DOHH2 (cell line): ENCODE measurements around the gene DEAF1.

ENCODE experiments used
- H3F3A ChIP-seq: fragments of 200-600 bp; sonication (generic), shearing (Covaris generic); 2 replicates; pipeline ENCODE4 v1.6.0; 2016; ENCODE audit warnings: antibody characterized with exemption, mild to moderate bottlenecking; ENCODE audit not compliant: control insufficient read depth, insufficient read depth
- H3K27ac ChIP-seq: fragments of 200-600 bp; sonication (generic); 2 replicates; pipeline ENCODE4 v1.5.1; 2014; ENCODE audit warnings: low read depth, mild to moderate bottlenecking, low read length, moderate library complexity
- H3K27me3 ChIP-seq: fragments of 200-600 bp; sonication (generic); 2 replicates; pipeline ENCODE4 v1.6.1; 2014; ENCODE audit warnings: mild to moderate bottlenecking, low read length, mixed read lengths; ENCODE audit not compliant: control insufficient read depth
- H3K36me3 ChIP-seq: fragments of 200-600 bp; sonication (generic); 2 replicates; pipeline ENCODE4 v1.6.1; 2014; ENCODE audit warnings: mild to moderate bottlenecking, low read length, moderate library complexity, mixed read lengths; ENCODE audit not compliant: control insufficient read depth
- H3K4me1 ChIP-seq: fragments of 200-600 bp; sonication (generic); 2 replicates; pipeline ENCODE4 v1.6.1; 2014; ENCODE audit warnings: mild to moderate bottlenecking, low read length, mixed read lengths; ENCODE audit not compliant: control insufficient read depth
- H3K4me2 ChIP-seq: fragments of 200-600 bp; sonication (generic); 2 replicates; pipeline ENCODE4 v1.6.0; 2014; ENCODE audit warnings: mild to moderate bottlenecking, low read length, moderate library complexity
- H3K4me3 ChIP-seq: fragments of 200-600 bp; sonication (generic); 2 replicates; pipeline ENCODE4 v1.5.1; 2014; ENCODE audit warnings: mild to moderate bottlenecking, low read length, mixed read lengths
- H3K79me2 ChIP-seq: fragments of 200-600 bp; sonication (generic); 2 replicates; pipeline ENCODE4 v1.6.1; 2014; ENCODE audit warnings: mild to moderate bottlenecking, low read length, mixed read lengths; ENCODE audit not compliant: control insufficient read depth
- H3K9me2 ChIP-seq: fragments of 200-600 bp; sonication (generic); replicated peaks from 2 replicates; pipeline ENCODE4 v1.6.1; 2014; ENCODE audit warnings: mild to moderate bottlenecking, low read length, mixed read lengths; ENCODE audit not compliant: control insufficient read depth
- H3K9me3 ChIP-seq: fragments of 200-600 bp; sonication (generic); 2 replicates; pipeline ENCODE4 v1.6.1; 2014; ENCODE audit warnings: antibody characterized with exemption, low read length, mixed read lengths; ENCODE audit not compliant: control insufficient read depth, insufficient read depth
- H4K20me1 ChIP-seq: fragments of 200-600 bp; sonication (generic); 2 replicates; pipeline ENCODE4 v1.6.0; 2014; ENCODE audit warnings: low read depth, mild to moderate bottlenecking, antibody characterized with exemption, low read length, moderate library complexity; ENCODE audit not compliant: control insufficient read depth, insufficient read depth
- EZH2phosphoT487 ChIP-seq: fragments of 200-600 bp; sonication (generic); IDR thresholded peaks from 2 replicates; pipeline ENCODE4 v1.6.1; 2017; ENCODE audit warnings: borderline replicate concordance, mild to moderate bottlenecking, antibody characterized with exemption, low read length, moderate library complexity, mixed read lengths
- TF ChIP-seq, protein P1 (sequence below): fragments of 200-600 bp; sonication (generic); IDR thresholded peaks from one replicate; pipeline ENCODE4 v1.5.1; 2014; ENCODE audit warnings: antibody characterized with exemption, mild to moderate bottlenecking, low read depth, low read length; ENCODE audit not compliant: poor library complexity, severe bottlenecking

The DEAF1 gene

GRCh38 chr11:625636-626268 is 69.3 kb downstream of the DEAF1 start:
- no peaks in the 10 kb centered on the region for H4K20me1 ChIP-seq
- no peaks in the 10 kb centered on the region for H3K27me3 ChIP-seq
- no peaks in the 10 kb centered on the region for H3K9me2 ChIP-seq
- H3K4me3 ChIP-seq: no peak overlapping the region
- no peak overlapping the region for H3K27ac ChIP-seq
- H3K9me3 ChIP-seq: no peaks in the 10 kb centered on the region
- H3K79me2 ChIP-seq: no peaks in the 10 kb centered on the region
- no peaks in the 10 kb centered on the region for H3F3A ChIP-seq
- no peak for TF ChIP-seq EZH2phosphoT487
- TF ChIP-seq, protein P1, sequence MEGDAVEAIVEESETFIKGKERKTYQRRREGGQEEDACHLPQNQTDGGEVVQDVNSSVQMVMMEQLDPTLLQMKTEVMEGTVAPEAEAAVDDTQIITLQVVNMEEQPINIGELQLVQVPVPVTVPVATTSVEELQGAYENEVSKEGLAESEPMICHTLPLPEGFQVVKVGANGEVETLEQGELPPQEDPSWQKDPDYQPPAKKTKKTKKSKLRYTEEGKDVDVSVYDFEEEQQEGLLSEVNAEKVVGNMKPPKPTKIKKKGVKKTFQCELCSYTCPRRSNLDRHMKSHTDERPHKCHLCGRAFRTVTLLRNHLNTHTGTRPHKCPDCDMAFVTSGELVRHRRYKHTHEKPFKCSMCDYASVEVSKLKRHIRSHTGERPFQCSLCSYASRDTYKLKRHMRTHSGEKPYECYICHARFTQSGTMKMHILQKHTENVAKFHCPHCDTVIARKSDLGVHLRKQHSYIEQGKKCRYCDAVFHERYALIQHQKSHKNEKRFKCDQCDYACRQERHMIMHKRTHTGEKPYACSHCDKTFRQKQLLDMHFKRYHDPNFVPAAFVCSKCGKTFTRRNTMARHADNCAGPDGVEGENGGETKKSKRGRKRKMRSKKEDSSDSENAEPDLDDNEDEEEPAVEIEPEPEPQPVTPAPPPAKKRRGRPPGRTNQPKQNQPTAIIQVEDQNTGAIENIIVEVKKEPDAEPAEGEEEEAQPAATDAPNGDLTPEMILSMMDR: no peak
- H3K4me1 ChIP-seq: peaks cover 13% of the 10 kb centered on the region
- H3K4me2 ChIP-seq: no peak overlapping the region
- H3K36me3 ChIP-seq: no peaks in the 10 kb centered on the region

DNA sequence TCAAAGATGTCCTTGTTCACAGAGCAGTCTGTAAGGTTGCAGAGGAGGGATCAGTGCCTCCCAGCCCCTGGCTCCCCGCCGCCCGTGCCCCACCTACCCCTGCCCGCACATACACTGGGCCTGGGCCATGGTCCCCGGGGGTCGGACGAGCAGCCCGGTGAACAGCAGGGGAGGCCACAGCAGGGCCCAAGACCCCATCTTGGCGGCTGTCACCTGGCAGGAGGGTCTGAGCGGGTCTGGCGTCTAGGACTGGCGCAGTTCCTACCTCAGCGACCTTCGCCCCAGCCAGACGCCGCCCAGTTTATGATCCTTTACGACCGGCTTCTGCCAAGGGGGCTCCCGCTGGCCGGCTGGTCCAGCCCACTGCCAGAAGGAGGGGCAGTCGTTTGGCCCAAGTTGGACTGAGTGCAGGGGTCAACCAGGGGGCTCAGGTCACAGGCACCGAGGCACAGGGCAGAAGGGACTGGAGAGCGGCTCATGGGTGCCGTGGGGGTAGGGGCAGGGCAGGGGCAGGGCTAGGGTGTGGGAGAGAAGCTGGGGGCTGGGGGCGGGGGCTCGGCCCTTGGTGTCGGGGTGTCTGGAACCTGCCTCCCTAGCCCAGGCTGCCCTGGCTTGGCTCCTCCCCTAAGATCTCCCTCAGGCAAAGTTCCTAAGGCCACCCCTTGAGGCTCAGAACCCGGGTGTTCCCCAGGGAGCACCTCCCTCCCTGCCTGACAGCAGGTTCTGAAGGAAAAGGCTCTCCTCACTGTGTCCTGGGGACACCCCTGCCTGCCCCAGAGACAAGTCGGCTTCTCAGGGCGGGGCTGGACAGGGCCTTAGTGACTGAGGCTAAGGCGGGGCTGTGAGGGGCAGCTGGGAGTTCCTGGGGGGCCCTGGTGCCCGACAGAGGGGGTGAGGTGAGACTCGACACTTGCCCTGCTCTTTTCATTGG is 70.1 kb downstream of the DEAF1 start, which contains the start of gene CDHR5:
Gene CDHR5, minus strand, starts transcription at position 251 of the 931 bp plus-strand sequence. Its CDS starts 53 bp downstream, at position 198.
- Histone ChIP-seq H3K27ac (no peak within 1 kb of the TSS), H3K79me2 (no peaks in the 10 kb centered on the region), H3K36me3 (no peaks in the 10 kb centered on the region), H3K9me2 (no peaks in the 10 kb centered on the region), H3F3A (no peaks in the 10 kb centered on the region), H3K27me3 (no peaks in the 10 kb centered on the region), H3K4me1 (peaks cover 13% of the 10 kb centered on the region), H3K4me2 (no peak within 1 kb of the TSS), H4K20me1 (no peaks in the 10 kb centered on the region), H3K4me3 (no peak within 1 kb of the TSS), H3K9me3 (no peaks in the 10 kb centered on the region)
- TF ChIP-seq, protein P1: no peak
- TF ChIP-seq EZH2phosphoT487: no peak

DNA sequence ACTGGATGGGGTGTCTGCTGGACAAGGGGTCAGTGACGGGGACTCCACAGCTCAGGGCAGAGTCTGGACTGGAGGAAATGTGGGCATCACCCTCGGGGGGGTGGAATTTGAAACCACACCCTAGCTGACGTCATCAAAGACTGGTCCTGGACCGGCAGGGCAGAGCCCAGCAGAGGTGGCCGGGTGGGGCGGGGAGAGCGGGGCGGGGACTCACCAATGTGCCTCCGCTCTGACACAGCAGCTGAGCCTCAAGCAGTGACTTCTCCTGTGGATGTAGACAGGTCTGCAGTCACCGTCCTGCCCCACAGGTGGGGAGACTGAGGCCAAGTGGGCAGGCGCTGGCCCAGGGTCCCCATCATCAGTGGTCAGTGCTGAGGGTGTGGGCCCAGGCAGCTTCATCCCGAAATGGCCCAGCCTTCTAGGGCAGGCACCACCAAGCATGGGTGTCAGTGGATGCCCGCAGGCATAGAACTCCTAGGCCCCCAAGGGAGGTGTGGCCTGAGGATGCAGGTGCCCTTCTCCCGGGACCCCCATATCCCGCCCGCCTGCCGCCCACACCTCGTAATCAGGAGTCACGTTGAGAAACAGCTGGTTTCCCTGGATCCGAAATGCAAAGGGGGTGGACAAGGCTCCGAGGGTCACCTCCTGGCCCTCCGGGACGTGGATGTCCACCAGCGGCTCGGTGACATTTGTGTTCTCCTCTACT is 70.9 kb downstream of the DEAF1 start:
- TF ChIP-seq, protein P1: no peak
- TF ChIP-seq EZH2phosphoT487: no peak

More for the DNA sequence above, 70.9 kb downstream of the DEAF1 start:
- Histone ChIP-seq H3K4me1 (peaks cover 8% of the 10 kb centered on the region), H3K9me3 (no peaks in the 10 kb centered on the region), H3K27me3 (no peaks in the 10 kb centered on the region), H3K4me3 (no peak overlapping the region), H4K20me1 (no peaks in the 10 kb centered on the region), H3K27ac (no peak overlapping the region), H3K4me2 (no peak overlapping the region), H3K9me2 (no peaks in the 10 kb centered on the region), H3F3A (no peaks in the 10 kb centered on the region), H3K36me3 (no peaks in the 10 kb centered on the region), H3K79me2 (no peaks in the 10 kb centered on the region)
